ENCODE data around the gene LRRC8E.
"Not testable (repeated sequence)": the region's sequence is repeated elsewhere in the genome, so short reads cannot be mapped to it uniquely, and the experiment has no call there.

The LRRC8E gene

GRCh38 chr19:7924651-7925170 lies 36.4 kb downstream of the LRRC8E start:
- Histone ChIP-seq H3K36me3 (ENCODE audit: insufficient read depth, low read length) (peaks cover 14% of the 10 kb centered on the region; the same call in 1 of the 2 replicates), H3K9me3 (ENCODE audit: insufficient read depth, low read depth, low read length) (no peaks in the 10 kb centered on the region), H3K4me3 (ENCODE audit: low read length) (peak overlapping the region; percentile 60), H3K27me3 (ENCODE audit: insufficient read depth, low read length) (no peaks in the 10 kb centered on the region), H3K9ac (ENCODE audit: low read depth, low read length) (no peak overlapping the region), H3K27ac (ENCODE audit: low read depth, low read length) (no peak overlapping the region), H3K4me1 (ENCODE audit: insufficient read depth, low read length) (peaks cover 2% of the 10 kb centered on the region; the same call in 1 of the 2 replicates)
- whole genome bisulfite sequencing, result 62% methylated on average over 29 of the region's 34 CpGs

GRCh38 chr19:7925171-7925851 lies 37.0 kb downstream of the LRRC8E start:
- Histone ChIP-seq H3K27ac (ENCODE audit: low read depth, low read length) (no peak overlapping the region), H3K27me3 (ENCODE audit: insufficient read depth, low read length) (no peaks in the 10 kb centered on the region), H3K9ac (ENCODE audit: low read depth, low read length) (peak overlapping the region; percentile 66), H3K4me3 (ENCODE audit: low read length) (peak overlapping the region; percentile 60), H3K9me3 (ENCODE audit: insufficient read depth, low read depth, low read length) (no peaks in the 10 kb centered on the region), H3K36me3 (ENCODE audit: insufficient read depth, low read length) (peaks cover 17% of the 10 kb centered on the region), H3K4me1 (ENCODE audit: insufficient read depth, low read length) (no peaks in the 10 kb centered on the region)
- whole genome bisulfite sequencing, result under 1% methylated on average over 98 of the region's 98 CpGs

- H3K27ac ChIP-seq (ENCODE audit: low read depth, low read length), result no peak within 1 kb of the TSS
- H3K4me1 ChIP-seq (ENCODE audit: insufficient read depth, low read length), result no peaks in the 10 kb centered on the region
- H3K4me3 ChIP-seq (ENCODE audit: low read length), result peak within 1 kb of the TSS; percentile 60
- H3K36me3 ChIP-seq (ENCODE audit: insufficient read depth, low read length), result peaks cover 26% of the 10 kb centered on the region
- H3K9me3 ChIP-seq (ENCODE audit: insufficient read depth, low read depth, low read length), result no peaks in the 10 kb centered on the region
- 8% methylated on average over 65 of the region's 65 CpGs for WGBS
- no peaks in the 10 kb centered on the region for H3K27me3 ChIP-seq (ENCODE audit: insufficient read depth, low read length)
- peak within 1 kb of the TSS; percentile 66 for H3K9ac ChIP-seq (ENCODE audit: low read depth, low read length)
Measured at GRCh38 chr19:7926021-7926726, 37.9 kb downstream of the LRRC8E start, which contains the start of gene CTXN1. Gene CTXN1, minus strand, starts transcription at chr19:7926135. Its CDS starts 597 bp downstream, at chr19:7925538.

GRCh38 chr19:7926727-7927604 lies 38.7 kb downstream of the LRRC8E start:
- H3K9ac ChIP-seq (ENCODE audit: low read depth, low read length), result no peak overlapping the region

GRCh38 chr19:7927605-7928333 lies 39.5 kb downstream of the LRRC8E start:
- WGBS, result 93% methylated on average over 23 of the region's 23 CpGs
- Histone ChIP-seq H3K36me3 (ENCODE audit: insufficient read depth, low read length) (peaks cover 34% of the 10 kb centered on the region), H3K4me3 (ENCODE audit: low read length) (no peak overlapping the region), H3K9me3 (ENCODE audit: insufficient read depth, low read depth, low read length) (no peaks in the 10 kb centered on the region), H3K9ac (ENCODE audit: low read depth, low read length) (no peak overlapping the region), H3K27ac (ENCODE audit: low read depth, low read length) (no peak overlapping the region), H3K27me3 (ENCODE audit: insufficient read depth, low read length) (no peaks in the 10 kb centered on the region), H3K4me1 (ENCODE audit: insufficient read depth, low read length) (no peaks in the 10 kb centered on the region)

More at GRCh38 chr19:7926727-7927604, 38.7 kb downstream of the LRRC8E start:
- WGBS, result 88% methylated on average over 32 of the region's 32 CpGs
- H3K4me1 ChIP-seq (ENCODE audit: insufficient read depth, low read length), result no peaks in the 10 kb centered on the region
- no peak overlapping the region for H3K4me3 ChIP-seq (ENCODE audit: low read length)
- H3K36me3 ChIP-seq (ENCODE audit: insufficient read depth, low read length), result peaks cover 34% of the 10 kb centered on the region
- no peak overlapping the region for H3K27ac ChIP-seq (ENCODE audit: low read depth, low read length)
- no peaks in the 10 kb centered on the region for H3K27me3 ChIP-seq (ENCODE audit: insufficient read depth, low read length)
- H3K9me3 ChIP-seq (ENCODE audit: insufficient read depth, low read depth, low read length), result no peaks in the 10 kb centered on the region

- Histone ChIP-seq H3K4me1 (ENCODE audit: insufficient read depth, low read length) (no peaks in the 10 kb centered on the region), H3K27ac (ENCODE audit: low read depth, low read length) (no peak overlapping the region), H3K4me3 (ENCODE audit: low read length) (no peak overlapping the region), H3K9me3 (ENCODE audit: insufficient read depth, low read depth, low read length) (no peaks in the 10 kb centered on the region), H3K36me3 (ENCODE audit: insufficient read depth, low read length) (peaks cover 34% of the 10 kb centered on the region), H3K9ac (ENCODE audit: low read depth, low read length) (no peak overlapping the region), H3K27me3 (ENCODE audit: insufficient read depth, low read length) (no peaks in the 10 kb centered on the region)
- WGBS, result 93% methylated on average over 9 of the region's 9 CpGs
Measured at GRCh38 chr19:7928334-7928706, 40.0 kb downstream of the LRRC8E start.

- peak overlapping the region; percentile 4; the same call in 1 of the 2 replicates for H3K27ac ChIP-seq (ENCODE audit: low read depth, low read length)
- WGBS, result 86% methylated on average over 23 of the region's 24 CpGs
- H3K27me3 ChIP-seq (ENCODE audit: insufficient read depth, low read length), result no peaks in the 10 kb centered on the region
- no peaks in the 10 kb centered on the region for H3K4me1 ChIP-seq (ENCODE audit: insufficient read depth, low read length)
- no peak overlapping the region for H3K4me3 ChIP-seq (ENCODE audit: low read length)
- no peak overlapping the region for H3K9ac ChIP-seq (ENCODE audit: low read depth, low read length)
- peaks cover 41% of the 10 kb centered on the region for H3K36me3 ChIP-seq (ENCODE audit: insufficient read depth, low read length)
- no peaks in the 10 kb centered on the region for H3K9me3 ChIP-seq (ENCODE audit: insufficient read depth, low read depth, low read length)
Measured at GRCh38 chr19:7928741-7929701, 40.7 kb downstream of the LRRC8E start.

GRCh38 chr19:7930030-7930429 lies 41.7 kb downstream of the LRRC8E start:
- H3K27me3 ChIP-seq (ENCODE audit: insufficient read depth, low read length); H3K4me3 ChIP-seq (ENCODE audit: low read length); H3K27ac ChIP-seq (ENCODE audit: low read depth, low read length); H3K4me1 ChIP-seq (ENCODE audit: insufficient read depth, low read length); H3K9me3 ChIP-seq (ENCODE audit: insufficient read depth, low read depth, low read length); H3K9ac ChIP-seq (ENCODE audit: low read depth, low read length): not testable (repeated sequence)
- peaks cover 51% of the 10 kb centered on the region for H3K36me3 ChIP-seq (ENCODE audit: insufficient read depth, low read length)
- WGBS, result 94% methylated on average over 11 of the region's 11 CpGs

GRCh38 chr19:7930765-7931164 lies 42.5 kb downstream of the LRRC8E start:
- Histone ChIP-seq H3K4me3 (ENCODE audit: low read length) (no peak overlapping the region), H3K27me3 (ENCODE audit: insufficient read depth, low read length) (no peaks in the 10 kb centered on the region), H3K27ac (ENCODE audit: low read depth, low read length) (no peak overlapping the region), H3K36me3 (ENCODE audit: insufficient read depth, low read length) (peaks cover 58% of the 10 kb centered on the region), H3K4me1 (ENCODE audit: insufficient read depth, low read length) (no peaks in the 10 kb centered on the region), H3K9me3 (ENCODE audit: insufficient read depth, low read depth, low read length) (no peaks in the 10 kb centered on the region), H3K9ac (ENCODE audit: low read depth, low read length) (no peak overlapping the region)
- 94% methylated on average over 7 of the region's 7 CpGs for WGBS
